Measurements from ENCODE around the gene LMO7.

GRCh38 chr13:75813323-75813722 lies 177.2 kb downstream of the LMO7 start:
- TF ChIP-seq NFE2L2 (IDR thresholded peaks at IDR 0.05; ENCODE audit: low read depth, low read length) = no peak
- TF ChIP-seq FOS (IDR thresholded peaks at IDR 0.05; ENCODE audit: low read depth, low read length) = no peak
- TF ChIP-seq USF2 (IDR thresholded peaks at IDR 0.05; ENCODE audit: low read depth, low read length) = no peak
- TF ChIP-seq MAZ (IDR thresholded peaks at IDR 0.05; ENCODE audit: borderline replicate concordance, low read depth, low read length) = no peak
- TF ChIP-seq CTCF (conservative IDR thresholded peaks at IDR 0.05; ENCODE audit: low read depth, low read length) = no peak
- no peak for TF ChIP-seq POLR2A (IDR thresholded peaks at IDR 0.05; ENCODE audit: low read depth, low read length)
- no peak for TF ChIP-seq BHLHE40 (IDR thresholded peaks at IDR 0.05; ENCODE audit: low read depth, low read length)
- no peak for TF ChIP-seq MAFK (IDR thresholded peaks at IDR 0.05; ENCODE audit: low read depth, low read length)
- no peak for TF ChIP-seq RFX5 (IDR thresholded peaks at IDR 0.05; ENCODE audit: low read depth, low read length)
- no peak for TF ChIP-seq CHD1 (IDR thresholded peaks at IDR 0.05; ENCODE audit: low read depth, low read length)
